HG02571 (cell line): ENCODE measurements around the gene SYS1.

Experiments used
- ATAC-seq: cut with Tn5 transposase; IDR thresholded peaks from one replicate; pipeline ENCODE4 v1.9.1; 2021; ENCODE audit warnings: mild to moderate bottlenecking, moderate library complexity; ENCODE audit not compliant: unreplicated experiment

Gene SYS1

DNA sequence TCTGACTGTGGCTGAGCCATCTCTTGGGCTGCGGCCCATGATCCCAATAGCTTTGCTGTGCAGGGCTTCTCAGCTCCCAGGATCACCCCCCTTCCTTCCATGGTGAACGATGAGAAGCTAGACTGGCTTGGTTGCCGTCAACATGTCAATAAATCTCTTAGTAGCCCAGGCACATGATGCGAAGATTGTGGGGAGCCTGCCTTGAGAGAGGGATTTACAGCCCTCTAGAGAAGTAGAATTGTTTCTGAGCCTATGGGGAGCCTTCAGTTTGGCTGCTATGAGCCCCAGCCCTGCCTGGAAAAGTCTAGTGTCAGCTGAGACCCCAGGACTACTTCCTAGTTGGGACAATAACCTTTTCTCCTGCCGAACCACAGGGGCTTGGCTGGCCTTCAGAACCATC, 49.7 kb downstream of the SYS1 start:
- ATAC-seq, result no peak

DNA sequence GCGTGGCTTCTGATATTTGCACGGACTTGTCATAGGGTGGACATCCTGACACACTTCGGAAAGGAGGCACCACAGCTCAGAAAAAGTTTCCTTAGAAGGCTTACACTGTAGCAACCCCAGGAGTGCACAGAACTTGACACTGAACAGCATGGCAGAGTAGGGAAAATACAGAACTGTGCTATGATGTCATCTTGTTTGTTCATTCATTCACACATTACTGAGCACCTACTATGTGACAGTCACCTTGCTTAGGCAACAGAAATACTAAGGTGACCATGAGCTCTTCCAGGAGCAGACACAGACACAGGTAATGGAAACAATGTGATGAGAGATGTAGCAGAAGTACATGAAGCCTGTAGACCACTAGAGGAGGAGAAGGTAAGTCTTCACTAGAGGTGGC, 50.5 kb downstream of the SYS1 start:
- no peak for ATAC-seq

GRCh38 chr20:45415822-45416637, 53.1 kb downstream of the SYS1 start, which contains the start of gene PIGT:
Gene PIGT, plus strand, starts transcription at chr20:45416141. Its CDS starts 16 bp downstream, at chr20:45416157.
- peak; percentile 65 for ATAC-seq

DNA sequence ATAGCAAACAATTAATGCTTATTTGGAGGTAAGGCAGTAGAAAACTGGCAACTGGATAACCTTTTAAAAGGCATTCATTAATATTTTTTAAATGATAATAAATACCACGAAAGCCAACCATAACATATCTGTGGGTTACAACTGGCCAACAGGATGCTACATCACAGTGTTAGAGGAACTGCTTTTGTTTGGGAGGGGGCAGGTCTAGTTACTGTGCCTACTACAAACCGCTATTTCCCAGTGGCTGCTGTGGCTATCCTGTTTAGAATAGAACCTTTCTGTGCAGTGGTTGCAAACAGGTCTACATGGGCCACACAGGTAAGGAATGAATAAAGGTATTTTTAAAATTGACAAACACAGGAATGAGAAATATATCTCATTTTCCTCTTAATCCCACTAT, 54.0 kb downstream of the SYS1 start:
- no peak for ATAC-seq
